KOPT-K1 (cell line): ENCODE data around the gene PLEKHN1.

Experiments used
- H3K27ac ChIP-seq: fragments of 200-600 bp; sonication (generic); 2 replicates; pipeline ENCODE4 v1.5.1; 2016; ENCODE audit warnings: antibody characterized with exemption, mild to moderate bottlenecking, low read depth, low read length; ENCODE audit not compliant: poor library complexity, severe bottlenecking
- H3K36me3 ChIP-seq: fragments of 200-600 bp; sonication (generic); 2 replicates; pipeline ENCODE4 v1.5.1; 2017; ENCODE audit warnings: antibody characterized with exemption, mild to moderate bottlenecking, low read length, moderate library complexity; ENCODE audit not compliant: insufficient read depth
- H3K9me3 ChIP-seq: fragments of 200-600 bp; sonication (generic); 2 replicates; pipeline ENCODE4 v1.5.1; 2017; ENCODE audit warnings: antibody characterized with exemption, low read length, mild to moderate bottlenecking; ENCODE audit not compliant: insufficient read depth, poor library complexity, severe bottlenecking

PLEKHN1 gene

GRCh38 chr1:961132-961669 lies 5.1 kb upstream of the PLEKHN1 start:
- H3K36me3 ChIP-seq, result peaks cover 9% of the 10 kb centered on the region
- H3K9me3 ChIP-seq, result no peaks in the 10 kb centered on the region
- H3K27ac ChIP-seq, result no peak overlapping the region

- H3K9me3 ChIP-seq, result no peaks in the 10 kb centered on the region
- H3K27ac ChIP-seq, result no peak overlapping the region
- H3K36me3 ChIP-seq, result no peaks in the 10 kb centered on the region
Observed at GRCh38 chr1:962381-963300, 3.6 kb upstream of the PLEKHN1 start.

- H3K36me3 ChIP-seq, result no peaks in the 10 kb centered on the region
- no peaks in the 10 kb centered on the region for H3K9me3 ChIP-seq
- H3K27ac ChIP-seq, result no peak overlapping the region
Observed at GRCh38 chr1:963301-963651, 3.0 kb upstream of the PLEKHN1 start.

GRCh38 chr1:963746-964525 lies 2.3 kb upstream of the PLEKHN1 start:
- no peaks in the 10 kb centered on the region for H3K9me3 ChIP-seq
- no peaks in the 10 kb centered on the region for H3K36me3 ChIP-seq
- no peak overlapping the region for H3K27ac ChIP-seq

GRCh38 chr1:964691-965525 lies 1.4 kb upstream of the PLEKHN1 start:
- no peaks in the 10 kb centered on the region for H3K36me3 ChIP-seq
- no peaks in the 10 kb centered on the region for H3K9me3 ChIP-seq
- no peak overlapping the region for H3K27ac ChIP-seq

- H3K27ac ChIP-seq, result no peak overlapping the region
- H3K9me3 ChIP-seq, result no peaks in the 10 kb centered on the region
- H3K36me3 ChIP-seq, result no peaks in the 10 kb centered on the region
Observed at GRCh38 chr1:965526-966134, 652 bp upstream of the PLEKHN1 start.

- Histone ChIP-seq H3K27ac (no peak overlapping the region), H3K36me3 (no peaks in the 10 kb centered on the region), H3K9me3 (no peaks in the 10 kb centered on the region)
Observed at GRCh38 chr1:966704-967300, 520 bp downstream of the PLEKHN1 start.

GRCh38 chr1:967466-968343 lies 1.4 kb downstream of the PLEKHN1 start:
- Histone ChIP-seq H3K36me3 (no peaks in the 10 kb centered on the region), H3K27ac (no peak overlapping the region), H3K9me3 (no peaks in the 10 kb centered on the region)

GRCh38 chr1:969260-969855 lies 3.1 kb downstream of the PLEKHN1 start:
- no peaks in the 10 kb centered on the region for H3K9me3 ChIP-seq
- H3K27ac ChIP-seq, result no peak overlapping the region
- H3K36me3 ChIP-seq, result no peaks in the 10 kb centered on the region

GRCh38 chr1:970242-970972 lies 4.1 kb downstream of the PLEKHN1 start:
- no peaks in the 10 kb centered on the region for H3K9me3 ChIP-seq
- no peak overlapping the region for H3K27ac ChIP-seq
- H3K36me3 ChIP-seq, result no peaks in the 10 kb centered on the region

- Histone ChIP-seq H3K36me3 (no peaks in the 10 kb centered on the region), H3K27ac (no peak overlapping the region)
Observed at GRCh38 chr1:970973-971730, 4.9 kb downstream of the PLEKHN1 start.

More at GRCh38 chr1:970973-971730, 4.9 kb downstream of the PLEKHN1 start:
- H3K9me3 ChIP-seq, result no peaks in the 10 kb centered on the region
